Measurements from ENCODE around the gene LRRC23. TPM values are rescaled to one million over a fixed set of nuclear protein-coding genes. Genes with fewer than 3 reads are reported as not detected.
"Not testable (repeated sequence)": the region's sequence is repeated elsewhere in the genome, so short reads cannot be mapped to it uniquely, and the experiment has no call there.

LRRC23 gene
- total RNA-seq, 2 donors from 2014 or later, result 8.6 to 11.3 TPM

DNA sequence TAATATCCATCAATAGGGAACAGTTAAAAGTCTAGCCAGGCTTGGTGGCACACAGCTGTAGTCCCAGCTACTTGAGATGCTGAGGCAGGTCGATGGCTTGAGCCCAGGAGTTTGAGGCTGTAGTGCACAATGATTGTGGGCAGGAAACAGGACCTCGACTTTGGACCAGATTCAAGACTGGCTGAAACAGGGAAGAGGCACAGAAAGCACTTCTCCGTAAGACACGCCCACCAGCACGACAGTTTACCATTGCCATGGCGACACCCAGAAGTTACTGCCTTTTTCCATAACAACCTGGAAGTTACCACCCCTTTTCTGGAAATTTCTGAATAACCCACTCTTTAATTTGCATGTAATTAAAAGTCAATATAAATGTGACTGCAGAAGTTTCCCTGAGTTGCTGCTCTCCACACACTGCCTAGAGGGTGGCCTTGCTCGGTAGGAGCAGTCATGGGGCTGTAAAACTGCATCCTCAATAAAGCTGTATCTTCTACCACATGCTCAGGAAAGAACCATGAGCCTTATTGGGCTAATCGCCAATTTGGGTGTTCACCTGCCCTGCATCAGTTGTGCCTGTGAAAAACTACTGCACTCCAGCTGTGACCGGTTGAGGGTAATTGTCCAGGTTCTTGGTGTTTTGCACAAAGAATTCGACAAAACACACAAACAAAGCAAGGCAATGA lies 4.6 kb upstream of the LRRC23 start:
- Mint-ChIP-seq H3K4me1 (ENCODE audit: low read depth) (peaks cover 14% of the 10 kb centered on the region), H3K4me3 (no peak overlapping the region), H3K27ac (no peak overlapping the region), H3K27me3 (ENCODE audit: low read depth) (no peaks in the 10 kb centered on the region), H3K36me3 (ENCODE audit: insufficient read depth in 2 of 2) (no peaks in the 10 kb centered on the region), H3K9me3 (no peaks in the 10 kb centered on the region)
- ATAC-seq (replicated peaks in 1 of 2) (no peak), DNase-seq (no peak)

DNA sequence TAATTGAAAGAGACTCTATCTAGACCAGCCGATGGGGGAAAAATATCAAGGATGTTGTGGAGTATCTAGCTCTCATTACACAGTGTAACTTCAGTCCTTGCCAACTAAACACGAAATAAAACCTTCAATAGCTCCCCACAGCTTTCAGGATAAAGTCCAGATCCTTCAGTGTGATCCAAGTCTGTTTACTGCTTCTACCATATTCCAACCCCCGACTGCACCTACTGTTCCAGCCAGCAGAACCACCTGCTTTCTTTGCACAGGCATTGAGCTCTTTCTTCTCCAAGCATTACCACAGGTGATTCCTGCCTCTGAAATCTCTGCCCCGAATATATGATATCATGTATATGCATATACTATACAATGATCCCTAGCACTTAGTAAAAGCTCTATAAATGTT lies 2.2 kb upstream of the LRRC23 start:
- Mint-ChIP-seq H3K27me3 (ENCODE audit: low read depth) (no peaks in the 10 kb centered on the region), H3K9me3 (no peaks in the 10 kb centered on the region), H3K4me1 (ENCODE audit: low read depth) (peaks cover 14% of the 10 kb centered on the region), H3K36me3 (ENCODE audit: insufficient read depth in 2 of 2) (no peaks in the 10 kb centered on the region), H3K4me3 (no peak overlapping the region), H3K27ac (no peak overlapping the region)
- no peak for ATAC-seq (replicated peaks in 1 of 2)
- DNase-seq, result no peak

DNA sequence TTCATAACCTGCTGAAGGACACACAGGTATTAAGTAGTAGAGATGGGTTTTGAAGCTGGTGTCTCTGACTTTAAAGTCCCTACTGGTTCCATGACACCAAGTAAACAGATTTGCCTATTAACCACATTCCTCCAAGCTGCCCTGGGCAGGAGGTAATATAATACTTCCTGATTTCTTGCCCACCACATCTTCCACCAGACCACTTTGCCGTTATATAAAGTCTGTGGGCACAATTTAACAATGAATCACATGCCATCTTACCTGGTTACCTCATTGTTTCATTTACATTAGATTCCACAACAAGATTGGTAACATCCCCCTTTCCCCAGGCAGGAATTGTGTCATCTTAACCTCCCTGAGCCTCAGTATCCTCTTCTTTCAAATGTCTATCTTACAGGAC lies 900 bp upstream of the LRRC23 start:
- peaks cover 14% of the 10 kb centered on the region for H3K4me1 Mint-ChIP-seq (ENCODE audit: low read depth)
- no peaks in the 10 kb centered on the region for H3K27me3 Mint-ChIP-seq (ENCODE audit: low read depth)
- ATAC-seq (replicated peaks in 1 of 2) (no peak), DNase-seq (no peak)
- H3K4me3 Mint-ChIP-seq, result no peak overlapping the region
- no peaks in the 10 kb centered on the region for H3K36me3 Mint-ChIP-seq (ENCODE audit: insufficient read depth in 2 of 2)
- no peaks in the 10 kb centered on the region for H3K9me3 Mint-ChIP-seq
- H3K27ac Mint-ChIP-seq, result no peak overlapping the region

DNA sequence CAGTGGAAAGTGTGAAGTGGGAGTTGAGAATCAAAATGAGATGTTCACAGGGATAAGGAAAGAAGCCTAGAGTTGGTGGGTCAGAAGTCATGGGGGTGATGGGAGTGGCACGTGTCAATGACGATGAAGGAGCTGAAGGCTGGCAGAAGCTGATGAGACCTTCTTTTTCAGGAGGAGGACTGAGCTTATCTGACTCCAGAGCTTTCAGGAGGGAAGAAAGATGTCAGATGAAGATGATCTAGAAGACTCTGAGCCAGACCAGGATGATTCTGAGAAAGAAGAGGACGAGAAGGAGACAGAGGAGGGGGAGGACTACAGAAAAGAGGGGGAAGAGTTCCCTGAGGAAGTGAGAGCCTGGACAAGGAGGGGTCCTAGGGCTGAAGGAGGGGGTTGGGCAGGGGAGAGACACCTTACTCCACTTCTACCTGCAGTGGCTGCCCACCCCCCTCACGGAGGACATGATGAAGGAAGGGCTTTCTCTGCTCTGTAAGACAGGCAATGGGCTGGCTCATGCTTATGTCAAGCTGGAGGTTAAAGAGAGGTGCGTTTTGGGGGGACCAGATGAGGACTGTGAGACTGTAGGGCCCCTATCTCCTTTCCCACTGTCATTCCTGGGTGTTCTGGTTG lies 905 bp downstream of the LRRC23 start:
- Mint-ChIP-seq H3K27ac (no peak overlapping the region), H3K9me3 (no peaks in the 10 kb centered on the region), H3K4me3 (no peak overlapping the region), H3K4me1 (ENCODE audit: low read depth) (peaks cover under 1% of the 10 kb centered on the region), H3K36me3 (ENCODE audit: insufficient read depth in 2 of 2) (no peaks in the 10 kb centered on the region), H3K27me3 (ENCODE audit: low read depth) (no peaks in the 10 kb centered on the region)
- DNase-seq (no peak), ATAC-seq (replicated peaks in 1 of 2) (no peak)

DNA sequence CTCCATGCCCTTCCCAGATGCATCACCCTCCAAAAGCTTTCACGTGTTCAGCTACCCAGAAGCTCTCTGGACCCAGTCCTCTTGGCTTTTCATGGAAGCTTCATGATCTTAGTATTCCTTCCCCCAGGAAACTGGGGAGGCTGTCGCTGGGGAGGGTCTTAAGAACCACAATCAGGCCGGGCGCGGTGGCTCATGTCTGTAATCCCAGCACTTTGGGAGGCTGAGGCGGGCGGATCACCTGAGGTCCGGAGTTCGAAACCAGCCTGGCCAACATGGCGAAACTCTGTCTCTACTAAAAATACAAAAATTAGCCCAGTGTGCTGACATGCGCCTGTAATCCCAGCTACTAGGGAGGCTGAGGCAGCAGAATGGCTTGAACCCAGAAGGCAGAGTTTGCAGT lies 3.5 kb downstream of the LRRC23 start:
- not testable (repeated sequence) for H3K4me3 Mint-ChIP-seq; H3K9me3 Mint-ChIP-seq; H3K4me1 Mint-ChIP-seq (ENCODE audit: low read depth); DNase-seq; ATAC-seq (replicated peaks in 1 of 2); H3K36me3 Mint-ChIP-seq (ENCODE audit: insufficient read depth in 2 of 2); H3K27me3 Mint-ChIP-seq (ENCODE audit: low read depth); H3K27ac Mint-ChIP-seq

DNA sequence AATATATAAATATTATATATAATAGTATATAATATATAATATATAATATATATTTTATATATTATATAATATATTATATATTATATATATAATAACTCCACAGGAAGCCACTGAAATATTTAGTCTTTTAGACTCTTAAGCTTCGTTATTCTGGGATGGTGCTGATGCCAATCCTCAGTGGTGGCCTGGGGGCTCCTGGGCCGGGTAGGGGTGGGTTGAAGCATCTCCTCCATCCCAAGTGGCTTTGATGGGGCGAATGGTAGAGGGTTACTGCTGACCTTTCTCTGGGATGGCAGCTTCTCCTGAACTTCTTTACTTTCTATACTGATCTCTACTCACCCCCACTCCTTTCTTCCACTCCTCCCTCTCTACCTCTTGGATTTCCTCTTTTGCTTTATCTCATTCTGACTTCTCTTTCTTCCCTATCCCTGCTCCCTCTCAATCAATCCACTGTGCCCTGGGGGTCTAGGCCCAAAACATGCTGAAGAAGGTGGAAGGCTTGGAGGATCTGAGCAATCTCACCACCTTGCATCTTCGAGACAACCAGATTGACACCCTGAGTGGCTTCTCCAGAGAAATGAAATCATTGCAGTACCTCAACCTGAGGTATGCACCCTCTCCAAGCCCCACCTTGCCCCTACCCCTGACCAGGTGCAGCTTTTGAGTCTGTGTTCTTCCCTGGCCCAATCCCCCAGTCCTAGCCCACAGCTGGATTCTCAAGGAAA lies 5.0 kb downstream of the LRRC23 start:
- Mint-ChIP-seq H3K27ac (no peak overlapping the region), H3K27me3 (ENCODE audit: low read depth) (no peaks in the 10 kb centered on the region), H3K36me3 (ENCODE audit: insufficient read depth in 2 of 2) (no peaks in the 10 kb centered on the region), H3K4me3 (no peak overlapping the region), H3K4me1 (ENCODE audit: low read depth) (peaks cover 16% of the 10 kb centered on the region), H3K9me3 (no peaks in the 10 kb centered on the region)
- DNase-seq (no peak), ATAC-seq (replicated peaks in 1 of 2) (peak in 1 of 2 donors; percentile 22)

DNA sequence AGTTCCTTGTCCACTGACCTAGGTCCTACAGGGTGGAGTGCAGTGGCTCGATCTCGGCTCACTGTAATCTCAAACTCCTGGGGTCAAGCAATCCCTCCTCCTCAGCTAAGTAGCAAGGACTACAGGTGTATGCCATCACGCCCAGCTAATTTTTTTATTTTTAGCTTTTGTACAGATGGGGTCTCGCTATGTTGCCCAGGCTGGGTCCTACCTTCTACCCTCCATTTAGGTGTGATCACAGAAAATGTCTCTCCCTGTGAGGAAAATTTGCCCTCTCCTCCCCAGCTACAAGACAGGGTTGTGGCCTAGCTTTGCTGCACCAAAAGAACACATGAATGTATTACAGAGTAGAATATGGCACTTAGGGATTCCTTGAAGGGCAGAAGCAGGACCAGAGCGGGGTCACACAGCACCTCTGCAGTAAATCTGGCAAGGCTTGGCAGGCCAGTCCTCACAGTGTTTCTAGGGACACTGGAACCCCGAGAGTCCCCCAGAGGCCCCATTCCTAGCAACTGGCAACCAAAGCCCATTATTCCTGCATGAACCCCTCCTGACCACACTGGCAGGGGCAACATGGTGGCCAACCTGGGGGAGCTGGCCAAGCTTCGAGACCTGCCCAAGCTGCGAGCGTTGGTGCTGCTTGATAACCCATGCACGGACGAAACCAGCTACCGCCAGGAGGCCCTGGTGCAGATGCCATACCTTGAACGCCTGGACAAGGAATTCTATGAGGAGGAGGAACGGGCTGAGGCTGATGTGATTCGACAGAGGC lies 7.7 kb downstream of the LRRC23 start:
- Mint-ChIP-seq H3K4me1 (ENCODE audit: low read depth) (peaks cover 42% of the 10 kb centered on the region), H3K27ac (no peak overlapping the region), H3K4me3 (peak overlapping the region; percentile 51 to 99), H3K27me3 (ENCODE audit: low read depth) (no peaks in the 10 kb centered on the region), H3K36me3 (ENCODE audit: insufficient read depth in 2 of 2) (peaks cover 0 to 3% of the 10 kb centered on the region in 2 donors), H3K9me3 (no peaks in the 10 kb centered on the region)
- ATAC-seq (replicated peaks in 1 of 2), result no peak
- DNase-seq, result no peak

DNA sequence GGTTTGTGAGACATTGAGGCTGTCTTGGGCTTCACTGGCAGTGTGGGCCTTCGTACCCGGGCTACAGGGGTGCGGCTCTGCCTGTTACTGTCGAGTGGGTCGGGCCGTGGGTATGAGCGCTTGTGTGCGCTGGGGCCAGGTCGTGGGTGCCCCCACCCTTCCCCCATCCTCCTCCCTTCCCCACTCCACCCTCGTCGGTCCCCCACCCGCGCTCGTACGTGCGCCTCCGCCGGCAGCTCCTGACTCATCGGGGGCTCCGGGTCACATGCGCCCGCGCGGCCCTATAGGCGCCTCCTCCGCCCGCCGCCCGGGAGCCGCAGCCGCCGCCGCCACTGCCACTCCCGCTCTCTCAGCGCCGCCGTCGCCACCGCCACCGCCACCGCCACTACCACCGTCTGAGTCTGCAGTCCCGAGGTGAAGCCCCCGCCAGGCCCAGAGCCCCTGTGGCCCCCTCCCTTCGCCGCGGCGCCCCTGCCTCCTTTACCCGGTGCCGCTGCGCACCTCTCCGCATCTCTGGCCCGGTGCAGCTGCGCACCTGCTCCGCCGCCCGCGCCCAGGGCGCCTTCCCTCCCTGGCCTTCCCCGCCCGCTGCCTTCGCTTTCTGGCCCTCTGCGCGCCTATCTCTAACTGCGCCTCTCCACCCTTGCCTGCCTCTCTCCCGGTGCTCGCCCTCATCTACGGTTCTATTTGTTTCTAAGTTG lies 9.8 kb downstream of the LRRC23 start, which contains the start of gene ENO2:
ENO2 (plus strand) TSS at position 335 of the 701 bp plus-strand sequence. CDS start 1,253 bp downstream, outside the sequence.
- ATAC-seq (replicated peaks in 1 of 2) (peak; percentile 91 to 95), DNase-seq (peak; percentile 89)
- no peaks in the 10 kb centered on the region for H3K27me3 Mint-ChIP-seq (ENCODE audit: low read depth)
- H3K4me3 Mint-ChIP-seq, result peak within 1 kb of the TSS; percentile 99
- H3K27ac Mint-ChIP-seq, result peak within 1 kb of the TSS; percentile 85
- H3K9me3 Mint-ChIP-seq, result no peaks in the 10 kb centered on the region
- H3K36me3 Mint-ChIP-seq (ENCODE audit: insufficient read depth in 2 of 2), result peaks cover 0 to 5% of the 10 kb centered on the region in 2 donors
- H3K4me1 Mint-ChIP-seq (ENCODE audit: low read depth), result peaks cover 45% of the 10 kb centered on the region

DNA sequence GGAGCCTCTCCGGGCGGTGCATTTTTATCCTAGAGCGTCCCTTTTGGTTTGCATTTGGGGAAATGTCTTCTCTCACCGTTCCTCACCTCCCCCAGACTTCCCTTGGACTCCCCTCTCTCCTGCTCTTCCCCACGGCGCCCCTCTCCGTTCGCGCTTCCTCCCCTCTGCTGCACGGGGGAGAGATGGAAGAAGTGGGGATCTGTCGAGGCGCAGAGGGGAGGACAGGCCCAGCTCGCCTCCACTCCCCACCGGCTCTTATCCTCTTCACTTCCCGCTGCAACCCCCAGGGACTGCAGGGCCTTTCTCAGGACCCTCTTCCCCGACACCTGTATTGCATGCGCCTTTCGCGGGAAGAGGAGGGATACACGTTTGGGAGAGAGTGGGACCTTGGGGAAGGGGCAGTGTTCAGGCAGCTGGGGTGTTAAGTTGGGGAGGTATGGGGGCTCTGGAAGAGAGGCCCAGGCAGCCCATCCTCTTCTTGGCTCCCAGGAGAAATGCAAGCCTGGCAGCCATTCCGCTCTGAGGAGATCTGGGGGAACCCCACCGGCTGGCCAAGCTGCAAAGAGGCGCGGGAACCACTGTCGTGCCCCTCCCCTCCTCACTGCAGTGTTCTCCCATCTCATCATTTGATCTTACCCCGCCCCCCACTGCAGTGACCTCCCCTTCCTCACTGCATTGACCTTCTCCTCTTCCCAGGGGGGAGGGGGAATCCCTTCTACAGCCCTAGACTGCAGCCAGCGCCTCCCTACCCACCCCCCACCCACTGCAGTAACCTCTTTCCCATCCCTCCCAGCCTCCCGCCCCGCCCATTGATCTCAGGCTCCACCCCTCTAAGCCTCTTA lies 10.5 kb downstream of the LRRC23 start:
- no peak for DNase-seq
- Mint-ChIP-seq H3K4me1 (ENCODE audit: low read depth) (peaks cover 53% of the 10 kb centered on the region), H3K27ac (peak overlapping the region; percentile 81), H3K27me3 (ENCODE audit: low read depth) (no peaks in the 10 kb centered on the region), H3K4me3 (peak overlapping the region; percentile 99), H3K36me3 (ENCODE audit: insufficient read depth in 2 of 2) (peaks cover 3 to 13% of the 10 kb centered on the region in 2 donors), H3K9me3 (no peaks in the 10 kb centered on the region)
- peak in 1 of 2 donors; percentile 12 for ATAC-seq (replicated peaks in 1 of 2)

DNA sequence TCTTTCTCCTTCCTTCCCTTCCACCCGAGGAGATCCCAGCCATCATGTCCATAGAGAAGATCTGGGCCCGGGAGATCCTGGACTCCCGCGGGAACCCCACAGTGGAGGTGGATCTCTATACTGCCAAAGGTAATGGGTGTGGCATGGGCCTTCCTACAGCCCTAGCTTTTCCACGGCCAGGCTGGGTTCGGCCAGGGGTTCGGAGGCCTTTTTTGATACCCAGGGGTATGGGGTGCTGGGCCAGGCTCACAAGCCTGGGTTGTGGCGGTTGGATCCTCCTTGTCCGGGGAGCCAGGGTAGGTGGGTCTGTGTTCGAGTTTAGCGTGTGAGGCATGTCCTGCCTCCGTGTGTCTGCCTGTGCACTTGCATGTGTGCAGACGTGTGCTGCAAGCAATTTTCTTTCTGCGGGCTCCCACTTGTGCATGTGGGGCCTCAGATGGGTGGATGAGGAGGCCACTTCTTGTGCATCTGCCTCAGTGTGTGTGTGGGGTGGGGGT lies 11.2 kb downstream of the LRRC23 start:
- Mint-ChIP-seq H3K27ac (peak overlapping the region; percentile 14), H3K9me3 (no peaks in the 10 kb centered on the region), H3K27me3 (ENCODE audit: low read depth) (no peaks in the 10 kb centered on the region), H3K4me3 (peak overlapping the region; percentile 99), H3K36me3 (ENCODE audit: insufficient read depth in 2 of 2) (peaks cover 3 to 13% of the 10 kb centered on the region in 2 donors), H3K4me1 (ENCODE audit: low read depth) (peaks cover 53% of the 10 kb centered on the region)
- DNase-seq (no peak), ATAC-seq (replicated peaks in 1 of 2) (no peak)

DNA sequence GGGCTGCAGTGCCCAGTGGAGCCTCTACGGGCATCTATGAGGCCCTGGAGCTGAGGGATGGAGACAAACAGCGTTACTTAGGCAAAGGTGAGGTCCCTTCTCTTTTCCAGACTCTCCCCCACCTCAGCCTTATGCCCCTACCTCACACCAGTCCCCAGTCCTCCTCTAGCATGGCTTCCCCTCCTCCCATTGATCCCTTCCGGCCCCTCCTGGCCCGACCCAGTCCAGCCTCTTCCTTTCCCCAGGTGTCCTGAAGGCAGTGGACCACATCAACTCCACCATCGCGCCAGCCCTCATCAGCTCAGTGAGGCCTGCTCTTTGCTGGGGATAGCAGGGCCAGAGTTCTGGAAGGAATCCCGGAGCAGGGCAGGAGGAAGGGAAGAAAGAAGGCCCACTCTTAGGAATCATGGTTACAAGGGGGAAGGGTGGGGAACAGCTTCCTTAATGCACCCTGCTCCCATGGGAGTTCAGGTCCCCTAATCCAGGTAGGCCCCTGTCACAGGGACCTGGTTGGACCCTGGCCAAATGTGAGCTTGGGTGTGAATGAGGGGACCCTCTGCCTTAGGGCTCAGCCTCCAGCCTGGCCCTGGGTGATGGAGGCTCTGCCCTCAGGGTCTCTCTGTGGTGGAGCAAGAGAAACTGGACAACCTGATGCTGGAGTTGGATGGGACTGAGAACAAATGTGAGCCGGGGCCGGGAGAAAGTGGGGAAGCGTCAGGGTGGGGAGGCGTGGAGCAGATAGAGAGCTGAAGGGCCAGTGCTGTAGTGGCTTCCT lies 12.0 kb downstream of the LRRC23 start:
- ATAC-seq (replicated peaks in 1 of 2) (no peak), DNase-seq (no peak)
- peak overlapping the region in 1 of 2 donors; percentile 99 for H3K4me3 Mint-ChIP-seq
- H3K27ac Mint-ChIP-seq, result no peak overlapping the region
- no peaks in the 10 kb centered on the region for H3K27me3 Mint-ChIP-seq (ENCODE audit: low read depth)
- H3K4me1 Mint-ChIP-seq (ENCODE audit: low read depth), result peaks cover 53% of the 10 kb centered on the region
- no peaks in the 10 kb centered on the region for H3K9me3 Mint-ChIP-seq
- peaks cover 3 to 13% of the 10 kb centered on the region in 2 donors for H3K36me3 Mint-ChIP-seq (ENCODE audit: insufficient read depth in 2 of 2)
